HUES6 (cell line): ENCODE results near the gene RICTOR.

Source experiments
- H3K27ac ChIP-seq: 2 replicates; pipeline ENCODE4 v1.7.0; 2013; ENCODE audit warnings: low read depth, mild to moderate bottlenecking, low read length, inconsistent platforms
- H3K27me3 ChIP-seq: 2 replicates; pipeline ENCODE4 v1.6.1; 2013; ENCODE audit warnings: low read length; ENCODE audit not compliant: control insufficient read depth, insufficient read depth
- H3K36me3 ChIP-seq: 2 replicates; pipeline ENCODE4 v1.6.1; 2013; ENCODE audit warnings: low read length; ENCODE audit not compliant: control insufficient read depth, insufficient read depth
- H3K4me1 ChIP-seq: 2 replicates; pipeline ENCODE4 v1.6.1; 2013; ENCODE audit warnings: low read length; ENCODE audit not compliant: control insufficient read depth, insufficient read depth
- H3K4me3 ChIP-seq: 2 replicates; pipeline ENCODE4 v1.5.1; 2013; ENCODE audit warnings: low read depth, low read length
- H3K9ac ChIP-seq: one replicate; pipeline ENCODE4 v1.6.1; 2013; ENCODE audit warnings: mild to moderate bottlenecking, low read length
- H3K9me3 ChIP-seq: 2 replicates; pipeline ENCODE4 v1.6.1; 2013; ENCODE audit warnings: low read depth, low read length; ENCODE audit not compliant: control insufficient read depth, insufficient read depth

RICTOR gene, protein sequence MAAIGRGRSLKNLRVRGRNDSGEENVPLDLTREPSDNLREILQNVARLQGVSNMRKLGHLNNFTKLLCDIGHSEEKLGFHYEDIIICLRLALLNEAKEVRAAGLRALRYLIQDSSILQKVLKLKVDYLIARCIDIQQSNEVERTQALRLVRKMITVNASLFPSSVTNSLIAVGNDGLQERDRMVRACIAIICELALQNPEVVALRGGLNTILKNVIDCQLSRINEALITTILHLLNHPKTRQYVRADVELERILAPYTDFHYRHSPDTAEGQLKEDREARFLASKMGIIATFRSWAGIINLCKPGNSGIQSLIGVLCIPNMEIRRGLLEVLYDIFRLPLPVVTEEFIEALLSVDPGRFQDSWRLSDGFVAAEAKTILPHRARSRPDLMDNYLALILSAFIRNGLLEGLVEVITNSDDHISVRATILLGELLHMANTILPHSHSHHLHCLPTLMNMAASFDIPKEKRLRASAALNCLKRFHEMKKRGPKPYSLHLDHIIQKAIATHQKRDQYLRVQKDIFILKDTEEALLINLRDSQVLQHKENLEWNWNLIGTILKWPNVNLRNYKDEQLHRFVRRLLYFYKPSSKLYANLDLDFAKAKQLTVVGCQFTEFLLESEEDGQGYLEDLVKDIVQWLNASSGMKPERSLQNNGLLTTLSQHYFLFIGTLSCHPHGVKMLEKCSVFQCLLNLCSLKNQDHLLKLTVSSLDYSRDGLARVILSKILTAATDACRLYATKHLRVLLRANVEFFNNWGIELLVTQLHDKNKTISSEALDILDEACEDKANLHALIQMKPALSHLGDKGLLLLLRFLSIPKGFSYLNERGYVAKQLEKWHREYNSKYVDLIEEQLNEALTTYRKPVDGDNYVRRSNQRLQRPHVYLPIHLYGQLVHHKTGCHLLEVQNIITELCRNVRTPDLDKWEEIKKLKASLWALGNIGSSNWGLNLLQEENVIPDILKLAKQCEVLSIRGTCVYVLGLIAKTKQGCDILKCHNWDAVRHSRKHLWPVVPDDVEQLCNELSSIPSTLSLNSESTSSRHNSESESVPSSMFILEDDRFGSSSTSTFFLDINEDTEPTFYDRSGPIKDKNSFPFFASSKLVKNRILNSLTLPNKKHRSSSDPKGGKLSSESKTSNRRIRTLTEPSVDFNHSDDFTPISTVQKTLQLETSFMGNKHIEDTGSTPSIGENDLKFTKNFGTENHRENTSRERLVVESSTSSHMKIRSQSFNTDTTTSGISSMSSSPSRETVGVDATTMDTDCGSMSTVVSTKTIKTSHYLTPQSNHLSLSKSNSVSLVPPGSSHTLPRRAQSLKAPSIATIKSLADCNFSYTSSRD (N-terminal part only)

DNA sequence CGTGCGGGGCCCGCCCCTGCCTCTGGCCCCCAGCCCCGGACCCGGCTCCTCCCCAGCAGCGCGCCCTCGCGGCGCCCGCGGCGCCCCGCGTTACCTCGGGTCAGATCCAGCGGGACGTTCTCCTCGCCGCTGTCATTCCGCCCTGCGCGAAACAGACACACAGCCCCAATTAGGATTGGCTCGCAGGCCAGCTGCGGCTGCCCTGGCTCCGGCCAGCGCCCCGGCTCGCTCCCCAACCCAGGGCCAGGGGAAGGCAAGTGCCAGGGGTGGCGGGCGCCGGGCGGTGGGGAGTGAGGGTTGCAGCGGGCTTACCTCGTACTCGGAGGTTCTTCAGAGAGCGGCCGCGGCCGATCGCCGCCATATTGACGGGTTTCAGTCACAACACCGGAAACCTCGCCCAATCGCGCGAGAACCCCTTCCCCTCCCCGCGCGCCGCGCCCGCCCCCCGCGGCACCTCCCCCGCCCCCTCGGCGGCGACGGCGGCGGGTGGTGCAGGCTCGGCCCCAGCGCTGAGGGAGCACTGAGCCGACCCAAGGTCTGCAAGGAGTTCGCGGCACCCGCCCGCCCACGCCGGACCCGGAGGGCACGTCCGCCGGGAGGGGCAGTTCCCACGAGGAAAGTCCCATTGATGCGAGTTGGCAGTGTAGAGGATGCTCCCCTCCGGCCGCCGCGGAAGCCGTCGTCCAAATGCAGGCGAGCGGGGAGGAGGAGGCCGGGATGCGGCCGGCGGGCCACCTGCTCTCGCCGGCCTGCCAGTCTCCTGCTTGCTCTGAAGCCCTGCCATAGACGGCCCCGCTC, at the start of gene RICTOR:
TSS of gene RICTOR (minus strand) at position 383 of the 798 bp plus-strand sequence. CDS start at position 361, 22 bp downstream.
- peak within 1 kb of the TSS; percentile 96 for H3K4me3 ChIP-seq

DNA sequence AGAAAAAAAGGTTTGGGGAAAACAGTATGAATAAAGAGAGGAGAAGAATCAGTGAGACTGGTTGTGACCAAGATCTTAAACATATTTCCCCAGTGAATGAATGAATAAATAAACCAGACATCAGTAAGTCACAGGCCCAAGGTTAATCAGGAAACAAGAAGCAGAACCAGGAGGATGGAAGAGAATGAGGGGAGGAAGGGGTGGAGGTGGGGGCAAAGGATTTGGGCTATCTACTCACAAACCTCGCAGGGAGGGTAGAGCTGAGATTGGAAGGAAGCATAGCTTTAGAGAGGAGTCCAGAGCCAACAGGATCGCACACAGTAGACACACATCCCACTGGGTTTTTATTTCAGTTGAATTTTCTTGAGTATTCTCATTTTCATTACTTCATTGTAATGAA, 47.7 kb upstream of the RICTOR start:
- H3K9me3 ChIP-seq: no peaks in the 10 kb centered on the region
- no peak overlapping the region for H3K4me3 ChIP-seq
- H3K4me1 ChIP-seq: no peaks in the 10 kb centered on the region
- no peaks in the 10 kb centered on the region for H3K36me3 ChIP-seq
- no peak overlapping the region for H3K9ac ChIP-seq
- H3K27ac ChIP-seq: no peak overlapping the region
- no peaks in the 10 kb centered on the region for H3K27me3 ChIP-seq

More for the DNA sequence above, at the start of gene RICTOR:
- no peaks in the 10 kb centered on the region for H3K9me3 ChIP-seq
- 0 out of 2 replicates have a peak, but pooled peaks cover 3% of the 10 kb centered on the region for H3K4me1 ChIP-seq
- H3K9ac ChIP-seq: peak within 1 kb of the TSS; percentile 97
- H3K27me3 ChIP-seq: no peaks in the 10 kb centered on the region
- H3K27ac ChIP-seq: peak within 1 kb of the TSS; percentile 98
- H3K36me3 ChIP-seq: no peaks in the 10 kb centered on the region; the same call in 1 of the 2 replicates

DNA sequence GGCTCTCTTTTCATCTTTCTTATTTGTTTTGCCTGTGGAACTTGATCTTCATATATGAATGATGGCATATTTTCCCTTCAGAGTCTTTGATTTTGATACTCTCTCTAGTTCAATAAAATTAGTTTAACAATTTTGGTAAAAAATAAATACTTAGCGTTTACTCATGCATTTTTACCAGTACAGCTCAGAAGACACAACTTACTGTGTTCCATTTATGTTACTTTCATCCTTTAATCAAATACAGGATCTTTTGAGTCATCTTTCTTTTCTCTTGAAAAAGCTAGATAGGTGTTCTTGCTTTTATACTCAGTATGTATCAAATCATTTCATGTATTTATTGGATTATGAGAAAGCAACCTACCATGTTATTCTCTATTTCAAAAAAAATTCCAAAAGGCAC, 47.1 kb upstream of the RICTOR start:
- Histone ChIP-seq H3K36me3 (no peaks in the 10 kb centered on the region), H3K9me3 (no peaks in the 10 kb centered on the region), H3K27ac (no peak overlapping the region), H3K4me3 (no peak overlapping the region), H3K9ac (no peak overlapping the region), H3K4me1 (no peaks in the 10 kb centered on the region), H3K27me3 (no peaks in the 10 kb centered on the region)

DNA sequence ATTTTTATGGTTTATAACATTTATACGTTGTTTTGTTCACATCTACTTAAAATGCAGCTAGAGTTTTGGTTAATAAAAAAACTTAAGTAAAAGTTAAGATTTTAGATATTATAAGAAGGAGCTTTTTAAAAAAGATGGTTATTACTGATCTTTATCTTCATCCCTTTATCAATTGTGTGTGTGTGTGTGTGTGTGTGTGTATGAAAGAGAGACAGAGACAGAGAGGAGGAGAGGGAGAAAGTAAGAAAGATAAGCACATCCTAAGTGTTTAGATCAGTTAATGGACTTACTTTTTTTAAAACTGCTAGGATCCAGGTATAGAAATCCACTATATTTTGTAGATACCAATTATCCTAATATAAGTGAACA, 45.8 kb upstream of the RICTOR start:
- Histone ChIP-seq H3K36me3 (no peaks in the 10 kb centered on the region), H3K27ac (no peak overlapping the region), H3K4me1 (no peaks in the 10 kb centered on the region), H3K9ac (no peak overlapping the region), H3K27me3 (no peaks in the 10 kb centered on the region), H3K4me3 (no peak overlapping the region), H3K9me3 (no peaks in the 10 kb centered on the region)

DNA sequence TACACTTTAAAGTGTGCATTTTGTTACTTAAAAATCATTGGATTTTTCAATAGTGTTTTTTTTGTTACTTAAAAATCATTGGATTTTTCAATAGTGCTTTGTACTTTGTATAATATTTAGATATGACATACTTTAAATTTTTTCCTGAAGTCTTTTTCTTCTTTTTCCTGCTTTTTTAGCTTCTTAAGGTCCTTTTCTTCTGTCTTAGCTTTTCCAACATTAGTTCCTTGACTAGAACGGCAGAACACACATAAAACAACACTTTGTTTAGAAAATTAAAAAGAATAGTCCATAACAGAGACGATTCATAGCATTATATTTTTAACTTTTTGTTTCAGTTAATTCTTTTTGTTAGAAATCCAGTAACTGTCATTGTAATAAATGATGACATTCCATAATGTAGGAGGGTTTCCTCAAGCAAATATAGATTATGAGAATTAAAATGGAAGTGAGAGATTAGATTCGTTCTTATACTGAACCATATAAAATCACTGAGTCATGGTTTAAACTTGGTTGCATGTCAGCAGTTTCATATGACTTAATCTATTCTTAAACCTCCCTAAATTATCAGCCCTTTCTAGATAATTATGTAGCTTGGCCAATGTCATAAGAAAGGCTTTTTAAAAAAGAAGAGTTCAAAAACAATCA, 45.3 kb upstream of the RICTOR start:
- no peak overlapping the region for H3K4me3 ChIP-seq
- H3K9me3 ChIP-seq: no peaks in the 10 kb centered on the region
- H3K27me3 ChIP-seq: no peaks in the 10 kb centered on the region
- H3K9ac ChIP-seq: no peak overlapping the region
- no peaks in the 10 kb centered on the region for H3K4me1 ChIP-seq
- no peaks in the 10 kb centered on the region for H3K36me3 ChIP-seq
- no peak overlapping the region for H3K27ac ChIP-seq

DNA sequence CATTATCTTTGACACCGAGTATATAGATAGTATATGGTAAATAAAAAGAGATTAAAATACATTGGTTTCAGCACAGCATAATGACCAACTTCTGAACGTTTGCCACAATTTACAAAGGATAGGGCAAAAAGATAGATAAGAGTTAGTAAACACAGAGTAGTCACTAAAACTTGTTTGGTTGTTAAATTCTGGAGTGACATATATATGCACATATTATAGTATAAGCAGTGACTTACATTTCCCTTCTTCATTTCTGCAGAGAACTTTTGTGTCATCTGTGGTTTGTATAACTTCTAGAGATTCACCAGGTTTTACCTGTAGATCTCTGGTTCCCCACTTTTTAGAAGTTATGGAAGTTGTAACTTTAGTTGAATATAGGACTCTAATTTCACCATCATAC, 44.4 kb upstream of the RICTOR start:
- H3K9me3 ChIP-seq: no peaks in the 10 kb centered on the region
- H3K27me3 ChIP-seq: no peaks in the 10 kb centered on the region
- no peak overlapping the region for H3K27ac ChIP-seq
- no peaks in the 10 kb centered on the region for H3K4me1 ChIP-seq
- no peaks in the 10 kb centered on the region for H3K36me3 ChIP-seq
- H3K9ac ChIP-seq: no peak overlapping the region
- H3K4me3 ChIP-seq: no peak overlapping the region

DNA sequence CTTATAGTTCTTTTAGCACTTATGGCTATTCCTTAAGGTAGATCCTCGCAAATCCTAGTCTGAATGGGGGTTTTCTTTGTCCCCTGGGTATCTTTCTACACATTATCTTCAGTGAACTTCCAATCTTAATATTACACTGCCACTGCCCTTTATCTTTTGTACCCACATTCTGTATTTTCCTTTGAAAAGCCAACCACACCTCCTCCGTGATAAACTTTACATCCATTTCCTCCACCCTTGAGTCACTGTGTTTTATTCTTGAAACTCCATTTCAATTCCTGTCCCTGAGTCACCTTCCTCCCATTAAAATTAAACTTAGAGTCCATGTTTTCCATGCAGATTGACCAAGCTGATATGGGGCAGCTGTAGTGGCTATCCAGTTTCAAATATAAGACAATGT, 43.2 kb upstream of the RICTOR start:
- Histone ChIP-seq H3K36me3 (no peaks in the 10 kb centered on the region), H3K4me1 (no peaks in the 10 kb centered on the region), H3K4me3 (no peak overlapping the region), H3K27ac (no peak overlapping the region), H3K9me3 (no peaks in the 10 kb centered on the region), H3K27me3 (no peaks in the 10 kb centered on the region), H3K9ac (no peak overlapping the region)

DNA sequence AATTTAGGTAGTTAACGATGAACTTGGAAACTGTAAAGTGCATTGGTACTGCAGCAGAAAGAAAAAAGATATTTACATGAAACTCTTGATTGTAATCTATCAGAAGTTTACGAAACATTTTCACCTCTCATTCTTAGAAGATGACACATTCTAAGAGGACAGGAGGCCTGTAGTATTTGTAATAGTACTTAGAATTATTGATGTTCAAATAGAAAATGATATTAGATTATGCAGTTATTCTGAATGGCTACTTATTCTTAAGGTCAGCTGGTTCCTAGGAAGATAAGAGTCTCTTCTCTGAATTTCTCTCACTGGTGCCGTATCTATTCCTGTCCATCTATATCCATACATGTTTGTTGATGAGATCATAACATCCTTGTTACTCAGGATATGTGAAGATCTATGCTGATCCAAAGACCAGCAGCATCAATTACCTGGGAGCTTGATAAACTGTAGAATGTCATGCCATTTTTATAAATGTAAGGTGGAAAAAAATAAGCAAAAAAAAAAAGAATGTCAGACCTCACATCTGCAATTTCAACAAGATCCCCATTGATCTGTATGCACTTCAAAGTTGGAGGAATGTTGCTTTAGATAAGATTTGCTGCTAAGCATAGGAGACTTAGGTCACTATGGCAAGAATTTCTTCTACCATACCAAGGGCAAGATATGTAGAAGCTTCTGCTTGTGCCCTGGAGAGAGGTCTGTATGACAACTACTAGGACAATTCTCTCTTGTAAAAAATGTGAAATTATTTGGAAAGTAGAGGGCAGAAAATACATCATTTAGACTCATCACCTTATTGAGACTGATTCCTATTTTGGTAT, 42.4 kb upstream of the RICTOR start:
- H3K4me1 ChIP-seq: no peaks in the 10 kb centered on the region
- H3K27me3 ChIP-seq: no peaks in the 10 kb centered on the region
- H3K36me3 ChIP-seq: no peaks in the 10 kb centered on the region
- H3K9me3 ChIP-seq: no peaks in the 10 kb centered on the region
- H3K27ac ChIP-seq: no peak overlapping the region
- no peak overlapping the region for H3K4me3 ChIP-seq
- H3K9ac ChIP-seq: no peak overlapping the region

DNA sequence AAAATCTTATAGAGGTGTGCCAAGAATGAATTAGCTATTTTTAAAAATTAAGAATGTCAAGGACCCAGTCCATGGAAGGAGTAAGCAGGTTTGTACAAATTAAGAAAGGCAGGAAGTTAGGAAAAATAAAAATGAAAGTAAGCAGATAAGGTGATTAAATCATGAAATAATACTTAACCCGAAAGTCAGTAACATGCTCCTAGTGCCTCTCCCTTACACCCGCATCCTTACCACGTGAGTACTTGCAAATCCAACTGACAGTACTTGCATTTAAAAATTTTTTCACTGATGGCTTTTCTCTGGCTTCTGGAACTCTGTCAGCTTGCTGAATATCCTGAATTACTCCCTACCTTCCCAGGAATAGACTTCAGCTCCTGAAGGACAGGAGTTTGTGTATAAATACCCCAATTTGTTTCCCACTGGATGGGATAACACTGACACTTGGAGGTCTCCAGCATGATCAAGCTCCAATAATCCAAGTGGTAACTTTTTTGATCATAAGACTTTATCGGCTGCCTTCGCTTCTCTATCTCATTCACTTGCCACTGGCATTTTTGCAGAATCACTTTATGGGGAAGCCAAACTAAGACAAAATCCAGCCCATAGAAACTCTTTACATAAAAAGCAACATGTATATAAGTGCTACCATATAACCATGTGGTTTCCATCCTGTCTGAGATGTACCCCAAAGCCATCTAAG, 41.6 kb upstream of the RICTOR start:
- Histone ChIP-seq H3K4me3 (no peak overlapping the region), H3K36me3 (no peaks in the 10 kb centered on the region), H3K9ac (no peak overlapping the region)

More for the DNA sequence above, 41.6 kb upstream of the RICTOR start:
- no peak overlapping the region for H3K27ac ChIP-seq
- no peaks in the 10 kb centered on the region for H3K9me3 ChIP-seq
- no peaks in the 10 kb centered on the region for H3K27me3 ChIP-seq
- H3K4me1 ChIP-seq: no peaks in the 10 kb centered on the region
